ENCODE results near the gene MRPS2. TPM values are rescaled to one million over a fixed set of nuclear protein-coding genes. Genes with fewer than 3 reads are reported as not detected.

Gene MRPS2
- polyA plus RNA-seq, 4 donors = 32.4 to 65.9 (median 41.6) TPM

Other genes with a start within 250 kb of the MRPS2 start
- 10 to 100 TPM in 2 of 4 donors, 1 to 10 TPM in 2; 6.5 to 16.6 (median 10.0) TPM for gene PPP1R26, start 20.9 kb upstream of the MRPS2 start, polyA plus RNA-seq
- gene LCN1, start 20.8 kb downstream of the MRPS2 start, polyA plus RNA-seq = not detected
- under 1 TPM in 1 of 4 donors, not detected in 3; 0.09 TPM for gene OBP2A, start 45.4 kb downstream of the MRPS2 start, polyA plus RNA-seq
- not detected for gene PAEP, start 61.1 kb downstream of the MRPS2 start, polyA plus RNA-seq
- not detected for gene GLT6D1, start 138.9 kb downstream of the MRPS2 start, polyA plus RNA-seq
- not detected for gene LCN9, start 162.6 kb downstream of the MRPS2 start, polyA plus RNA-seq
- not detected for gene SOHLH1, start 198.8 kb downstream of the MRPS2 start, polyA plus RNA-seq
- under 1 TPM in 2 of 4 donors, not detected in 2; 0.22 to 0.25 TPM for gene KCNT1, start 201.5 kb downstream of the MRPS2 start, polyA plus RNA-seq